ENCODE measurements around the gene IQGAP2.
A peak's percentile ranks its signal among the peaks of the same experiment; 100 is the strongest.

The IQGAP2 gene

DNA sequence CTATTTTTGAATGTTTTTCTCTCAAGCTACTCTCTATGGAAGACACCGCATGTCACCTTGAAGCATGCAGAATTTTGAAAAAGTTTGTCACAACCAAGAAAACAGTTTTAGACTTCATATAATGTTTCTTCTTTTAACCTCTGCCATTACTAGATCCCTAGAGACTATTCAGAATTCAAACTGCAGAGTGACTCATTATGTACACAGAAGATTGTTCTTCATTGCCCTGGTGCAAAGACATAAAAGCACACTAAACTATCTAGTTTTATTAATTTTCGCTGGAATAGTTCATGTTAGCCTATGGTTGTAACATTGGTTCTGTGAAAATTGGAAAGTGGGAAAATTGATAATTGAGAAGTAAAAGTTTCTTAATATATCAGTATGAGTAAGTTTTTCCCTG, 201.8 kb downstream of the IQGAP2 start:
- no peak for DNase-seq (ENCODE audit: low read depth in 2 of 2)

DNA sequence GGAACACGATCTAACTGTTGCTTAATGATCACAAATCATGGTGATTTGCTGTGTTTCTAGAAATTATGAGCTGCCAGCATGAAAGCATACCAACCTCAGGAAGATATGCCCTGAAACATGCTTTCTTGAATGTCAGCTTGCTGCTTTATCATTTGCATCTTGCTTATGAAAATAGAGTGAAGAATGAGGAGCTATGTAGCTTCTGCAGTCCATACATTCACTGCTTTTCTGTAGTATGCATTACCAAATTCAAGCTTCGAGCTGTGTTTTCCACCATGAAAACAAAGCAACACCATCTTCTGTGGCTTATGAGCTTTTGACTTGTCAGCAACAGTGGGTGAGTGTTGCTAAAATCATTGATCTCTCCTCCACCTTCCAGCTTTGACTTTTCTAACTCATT, 203.6 kb downstream of the IQGAP2 start:
- no peak for DNase-seq (ENCODE audit: low read depth in 2 of 2)

- no peak for DNase-seq (ENCODE audit: low read depth in 2 of 2)
These were observed 204.3 kb downstream of the IQGAP2 start for GRCh38 chr5:76607353-76607871.

DNA sequence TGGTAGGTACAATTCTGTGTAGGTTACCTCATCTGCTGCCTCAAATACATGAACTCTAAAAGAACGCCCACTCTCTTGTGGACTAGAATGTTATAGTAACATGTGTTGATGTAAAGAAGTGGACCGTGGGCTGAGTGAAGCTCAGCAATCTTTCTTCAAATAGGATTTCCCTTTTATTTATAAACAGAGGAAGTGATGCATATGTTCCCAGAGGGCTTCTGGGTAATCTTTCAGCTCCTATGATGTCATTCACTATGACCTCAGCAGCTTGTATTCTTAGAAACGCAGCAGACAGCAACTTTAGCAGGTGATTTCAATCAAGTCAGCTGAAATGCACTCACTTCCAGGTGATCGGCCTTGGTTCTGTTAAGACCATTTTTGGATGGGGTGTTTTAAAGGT, 205.7 kb downstream of the IQGAP2 start:
- DNase-seq (ENCODE audit: low read depth in 2 of 2) = peak in 1 of 2 donors; percentile 1

- DNase-seq (ENCODE audit: low read depth in 2 of 2) = no peak
These were observed 207.1 kb downstream of the IQGAP2 start for GRCh38 chr5:76610196-76610595.

GRCh38 chr5:76612942-76613341, 209.9 kb downstream of the IQGAP2 start:
- no peak for DNase-seq (ENCODE audit: low read depth in 2 of 2)

DNA sequence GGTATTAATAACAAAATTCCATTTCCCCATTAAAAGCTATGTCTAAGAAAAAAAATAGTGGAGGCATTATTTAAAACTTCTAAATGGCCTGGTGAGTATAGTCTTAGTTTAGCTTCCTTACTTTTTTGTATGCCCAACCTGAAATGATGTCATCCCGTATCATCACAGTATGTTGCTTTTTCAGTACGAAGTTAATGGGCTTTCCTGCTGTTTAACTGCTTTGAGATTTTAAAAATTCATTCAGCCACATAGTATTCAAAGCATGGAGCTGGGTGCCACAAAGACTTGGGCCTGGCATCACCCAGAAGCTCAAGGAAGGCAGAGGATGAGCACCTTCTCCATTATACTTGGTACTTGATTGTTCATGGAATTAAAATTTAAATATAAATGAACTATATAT, 212.7 kb downstream of the IQGAP2 start:
- no peak for DNase-seq (ENCODE audit: low read depth in 2 of 2)

GRCh38 chr5:76616206-76616605, 213.1 kb downstream of the IQGAP2 start:
- no peak for DNase-seq (ENCODE audit: low read depth in 2 of 2)

- no peak for DNase-seq (ENCODE audit: low read depth in 2 of 2)
These were observed 214.1 kb downstream of the IQGAP2 start for GRCh38 chr5:76617229-76617628.

GRCh38 chr5:76617675-76618074, 214.6 kb downstream of the IQGAP2 start:
- DNase-seq (ENCODE audit: low read depth in 2 of 2) = no peak

DNA sequence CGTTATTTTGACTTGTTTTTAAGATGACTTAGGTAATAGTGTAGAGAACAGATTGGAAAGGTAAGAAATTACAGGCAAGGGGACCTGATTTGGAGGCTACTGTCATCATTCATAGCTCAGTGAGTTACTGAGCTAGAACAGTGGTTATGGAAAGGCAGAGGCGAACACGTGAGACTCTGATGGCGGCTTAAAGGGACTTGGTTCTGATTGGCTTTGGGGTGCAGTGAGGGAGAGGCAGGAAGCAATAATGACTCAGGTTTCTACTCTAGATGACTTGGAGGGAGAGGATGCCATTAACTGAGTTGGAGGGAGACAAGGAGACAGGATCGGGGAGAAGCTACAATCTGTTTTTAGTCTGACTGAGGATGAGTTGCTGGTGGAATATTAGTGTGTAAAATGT, 217.1 kb downstream of the IQGAP2 start:
- no peak for DNase-seq (ENCODE audit: low read depth in 2 of 2)

DNA sequence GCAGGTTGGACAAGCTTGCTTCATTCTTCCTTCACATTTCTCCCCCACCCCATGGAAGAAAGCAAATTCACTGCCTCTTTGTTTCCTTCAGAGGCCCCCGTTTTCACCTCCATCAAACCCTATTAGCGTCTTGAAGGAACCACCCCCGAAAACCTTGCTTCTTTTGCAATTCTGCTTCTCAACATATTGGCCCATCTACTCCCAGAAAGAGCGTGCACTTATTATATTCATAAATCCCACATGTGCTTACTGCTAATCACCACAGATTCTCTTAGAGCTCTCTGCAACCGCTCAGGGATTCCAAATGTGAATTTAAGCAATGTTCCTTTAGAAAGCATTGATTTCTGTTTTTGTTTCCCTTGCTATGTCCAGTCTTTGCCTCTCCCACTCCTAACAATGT, 219.0 kb downstream of the IQGAP2 start:
- DNase-seq (ENCODE audit: low read depth in 2 of 2) = no peak

DNA sequence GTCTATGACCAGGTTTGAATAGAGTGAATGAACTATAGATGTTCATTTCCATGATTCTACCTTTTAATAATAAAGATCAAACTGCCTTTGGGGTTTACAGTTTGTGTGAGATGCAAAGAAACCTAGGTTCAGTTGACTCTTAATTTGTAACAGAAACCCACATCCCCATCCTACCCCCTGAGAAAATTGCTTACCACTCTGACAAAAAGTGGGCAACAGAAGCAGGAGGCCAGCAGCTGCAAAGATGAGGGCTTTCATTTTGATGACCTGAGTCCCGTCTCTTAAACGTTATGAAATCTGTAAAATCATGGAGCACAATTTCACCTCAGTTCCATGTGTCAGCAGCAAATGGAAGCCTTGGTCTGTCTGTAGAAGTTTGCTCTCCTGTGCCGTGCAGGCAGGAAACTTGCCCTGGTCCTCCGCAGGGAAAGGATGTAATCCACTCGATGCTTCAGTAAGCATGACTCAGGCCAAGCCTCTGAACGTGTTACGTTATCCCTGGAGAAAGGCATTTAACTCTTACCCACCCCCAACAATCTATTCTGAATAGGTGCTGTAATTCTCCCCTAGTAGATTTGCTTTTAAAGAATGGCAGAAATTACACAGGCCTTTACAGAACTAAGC, 220.0 kb downstream of the IQGAP2 start, which contains the start of gene F2RL2:
Gene F2RL2 (minus strand): TSS at position 431 of the 624 bp plus-strand sequence. CDS start 173 bp downstream, at position 258.
- DNase-seq (ENCODE audit: low read depth in 2 of 2) = no peak

DNA sequence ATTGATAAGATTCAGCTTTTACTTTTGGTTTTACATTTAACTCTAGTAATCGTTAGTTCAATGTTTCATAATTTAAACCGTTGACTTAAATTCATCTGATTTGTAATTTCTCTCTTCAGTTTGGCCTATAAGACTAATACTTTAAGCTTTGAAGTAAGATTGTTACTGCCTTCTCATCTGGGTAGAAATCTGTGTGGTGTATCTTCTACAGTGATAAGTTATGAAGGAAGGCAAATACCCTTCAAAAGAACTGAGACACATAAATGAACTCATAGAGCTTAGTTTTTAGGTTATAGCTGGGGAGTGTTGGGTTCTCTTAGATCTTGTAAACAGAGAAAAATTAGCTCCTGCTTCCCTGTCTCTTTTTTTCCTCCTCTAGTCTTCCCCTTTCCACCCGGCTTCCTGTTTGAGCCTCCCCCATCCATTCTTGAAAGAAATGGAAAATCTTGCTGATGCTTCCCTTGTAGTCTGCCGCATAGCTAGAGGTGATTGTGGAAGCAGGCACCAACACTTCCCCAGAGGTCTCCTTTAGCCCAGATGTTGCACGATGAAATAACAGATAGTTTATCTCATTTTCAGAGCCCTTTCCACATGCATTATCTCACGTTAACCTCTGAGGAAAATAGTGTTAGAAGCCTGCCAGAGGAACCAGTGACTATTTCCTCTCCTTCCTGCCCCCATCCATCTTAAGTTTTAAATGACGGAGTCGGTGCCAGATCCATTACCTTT, 222.2 kb downstream of the IQGAP2 start:
- no peak for DNase-seq (ENCODE audit: low read depth in 2 of 2)

DNA sequence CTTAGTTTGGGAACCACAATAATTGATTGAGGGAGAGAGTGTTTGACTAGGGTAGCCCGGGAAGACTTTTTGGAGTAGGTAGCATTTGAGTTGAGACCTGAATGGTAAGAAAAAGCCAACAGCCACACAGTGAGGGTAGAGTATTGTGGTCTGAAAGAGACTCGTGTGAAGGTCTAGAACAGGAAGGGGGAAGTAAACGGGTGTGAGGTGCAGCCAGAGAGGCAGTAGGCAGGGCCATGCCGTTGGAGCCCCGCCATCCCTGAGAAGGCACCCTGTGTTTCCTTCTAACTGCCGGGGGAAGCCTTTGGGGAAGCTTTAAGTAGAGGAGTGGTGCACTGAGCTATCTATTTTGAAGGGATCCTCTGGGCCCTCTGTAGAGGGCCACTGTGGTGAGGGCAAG, 223.7 kb downstream of the IQGAP2 start:
- no peak for DNase-seq (ENCODE audit: low read depth in 2 of 2)

- DNase-seq (ENCODE audit: low read depth in 2 of 2) = no peak
These were observed 231.6 kb downstream of the IQGAP2 start for GRCh38 chr5:76634661-76635060.

DNA sequence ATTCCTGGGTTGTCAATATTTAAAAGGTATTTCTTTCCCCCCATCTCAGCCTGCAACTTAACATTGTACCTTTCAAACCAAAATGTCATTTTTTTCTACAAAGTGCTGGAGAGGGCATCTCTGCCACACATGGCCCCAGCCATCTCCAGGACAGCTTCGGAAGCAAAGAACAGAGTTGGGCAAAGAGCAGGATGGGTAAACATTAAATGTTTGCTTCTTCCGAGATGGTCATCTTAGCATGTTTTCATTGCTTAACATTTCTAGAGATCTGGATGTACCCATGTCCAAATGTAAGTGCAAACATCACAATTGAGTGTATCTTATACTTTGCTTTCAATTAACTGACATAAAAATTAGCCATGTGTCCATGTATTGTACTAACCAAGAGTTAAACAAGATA, 234.4 kb downstream of the IQGAP2 start:
- no peak for DNase-seq (ENCODE audit: low read depth in 2 of 2)

DNA sequence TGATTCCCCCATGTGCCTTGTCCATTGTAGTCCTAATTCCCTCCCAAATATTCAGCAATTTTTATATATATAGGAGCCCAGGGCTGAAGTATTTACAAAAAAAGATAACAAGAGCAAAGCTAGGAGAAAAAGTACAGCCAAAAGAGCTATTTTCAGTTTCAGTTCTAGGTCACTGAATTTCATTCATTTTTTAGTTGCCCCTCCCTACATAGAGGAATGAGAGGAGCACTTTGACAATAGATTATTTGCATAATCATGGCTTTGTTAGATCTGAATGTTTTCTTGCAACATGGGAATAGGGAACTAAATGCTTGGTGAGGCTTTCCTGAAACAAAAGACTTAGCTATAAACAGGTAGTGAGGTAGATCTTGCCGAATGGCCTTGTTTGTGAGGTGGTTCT, 235.4 kb downstream of the IQGAP2 start:
- DNase-seq (ENCODE audit: low read depth in 2 of 2) = no peak

- peak; percentile 28 to 52 for DNase-seq (ENCODE audit: low read depth in 2 of 2)
These were observed 238.5 kb downstream of the IQGAP2 start for GRCh38 chr5:76641514-76642120.

- DNase-seq (ENCODE audit: low read depth in 2 of 2) = no peak
These were observed 239.4 kb downstream of the IQGAP2 start for GRCh38 chr5:76642390-76643040.

GRCh38 chr5:76643371-76643770, 240.3 kb downstream of the IQGAP2 start:
- no peak for DNase-seq (ENCODE audit: low read depth in 2 of 2)

- DNase-seq (ENCODE audit: low read depth in 2 of 2) = no peak
These were observed 246.1 kb downstream of the IQGAP2 start for GRCh38 chr5:76649140-76649539.

Data from stimulated activated CD4-positive, alpha-beta T cell treated with anti-CD3 and anti-CD28 coated beads, Interleukin-1b, Interleukin-23, amount 100 ng/mL, for 4 hours (primary cell).